Neutrophil (primary cell): ENCODE measurements around the gene PCDHGB1.
"Not testable (repeated sequence)": the region's sequence is repeated elsewhere in the genome, so short reads cannot be mapped to it uniquely, and the experiment has no call there.

ENCODE experiments used
- H3K27ac ChIP-seq: fragments of 200-600 bp; sonication (generic); 2 replicates; pipeline ENCODE4 v1.5.1; 2016; ENCODE audit warnings: mild to moderate bottlenecking, moderate library complexity
- H3K27me3 ChIP-seq: fragments of 200-600 bp; sonication (generic); 2 replicates; pipeline ENCODE4 v1.6.0; 2016; ENCODE audit warnings: mild to moderate bottlenecking
- H3K36me3 ChIP-seq: fragments of 200-600 bp; sonication (generic); 2 replicates; pipeline ENCODE4 v1.5.1; 2017
- H3K4me1 ChIP-seq, 2 experiments: fragments of 200-600 bp in 1 of 2; sonication (generic) in 1 of 2; 1 replicate in 1 of 2; 2 replicates in 1 of 2; pipeline versions ENCODE4 v1.5.1 to v1.6.1; 2013 to 2016; ENCODE audit warnings: low read depth in 1 of 2, low read length in 1 of 2, mild to moderate bottlenecking in 1 of 2, moderate library complexity in 1 of 2; ENCODE audit not compliant: control insufficient read depth in 1 of 2, insufficient read depth in 1 of 2
- H3K4me3 ChIP-seq, 2 experiments: fragments of 200-600 bp in 1 of 2; sonication (generic) in 1 of 2; 1 replicate in 1 of 2; 2 replicates in 1 of 2; pipeline ENCODE4 v1.5.1; 2013 to 2016; ENCODE audit warnings: low read depth in 1 of 2, low read length in 1 of 2, mild to moderate bottlenecking in 1 of 2, moderate library complexity in 1 of 2
- H3K9me3 ChIP-seq: fragments of 200-600 bp; sonication (generic); 2 replicates; pipeline ENCODE4 v1.5.1; 2016
- TF ChIP-seq, protein P1 (sequence below): fragments of 200-600 bp; sonication (generic); IDR thresholded peaks from 2 replicates; pipeline ENCODE4 v1.5.1; 2016; ENCODE audit warnings: antibody characterized with exemption

The PCDHGB1 gene

DNA sequence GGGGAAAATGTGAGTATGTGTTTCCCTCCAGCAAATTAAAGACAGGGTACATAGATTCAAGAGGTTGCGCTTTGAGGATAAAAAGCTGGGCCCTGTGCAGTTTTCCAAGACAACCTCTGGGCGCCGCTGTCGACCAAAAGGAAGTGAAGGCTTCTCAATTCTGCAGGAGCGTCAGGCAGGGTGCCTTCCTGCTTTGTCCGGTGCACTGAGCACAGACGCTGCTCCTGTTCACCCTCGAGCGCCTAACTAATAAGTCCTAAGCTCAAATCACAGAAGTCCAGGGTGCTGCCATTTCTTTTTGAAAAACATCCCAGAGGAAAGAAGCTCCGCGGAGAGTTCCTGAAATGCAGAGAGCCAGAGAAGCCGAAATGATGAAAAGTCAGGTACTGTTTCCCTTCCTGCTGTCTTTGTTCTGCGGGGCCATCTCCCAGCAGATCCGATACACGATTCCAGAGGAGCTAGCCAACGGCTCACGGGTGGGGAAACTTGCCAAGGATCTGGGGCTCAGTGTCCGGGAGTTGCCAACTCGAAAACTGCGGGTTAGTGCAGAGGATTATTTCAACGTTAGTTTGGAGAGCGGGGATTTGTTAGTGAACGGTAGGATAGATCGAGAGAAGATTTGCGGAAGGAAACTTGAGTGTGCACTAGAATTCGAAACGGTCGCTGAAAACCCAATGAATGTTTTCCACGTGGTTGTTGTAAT, at the start of gene PCDHGB1:
TSS of gene PCDHGB1 (plus strand) at position 183 of the 703 bp plus-strand sequence. CDS start at position 345, 162 bp downstream.
- TF ChIP-seq, protein P1, sequence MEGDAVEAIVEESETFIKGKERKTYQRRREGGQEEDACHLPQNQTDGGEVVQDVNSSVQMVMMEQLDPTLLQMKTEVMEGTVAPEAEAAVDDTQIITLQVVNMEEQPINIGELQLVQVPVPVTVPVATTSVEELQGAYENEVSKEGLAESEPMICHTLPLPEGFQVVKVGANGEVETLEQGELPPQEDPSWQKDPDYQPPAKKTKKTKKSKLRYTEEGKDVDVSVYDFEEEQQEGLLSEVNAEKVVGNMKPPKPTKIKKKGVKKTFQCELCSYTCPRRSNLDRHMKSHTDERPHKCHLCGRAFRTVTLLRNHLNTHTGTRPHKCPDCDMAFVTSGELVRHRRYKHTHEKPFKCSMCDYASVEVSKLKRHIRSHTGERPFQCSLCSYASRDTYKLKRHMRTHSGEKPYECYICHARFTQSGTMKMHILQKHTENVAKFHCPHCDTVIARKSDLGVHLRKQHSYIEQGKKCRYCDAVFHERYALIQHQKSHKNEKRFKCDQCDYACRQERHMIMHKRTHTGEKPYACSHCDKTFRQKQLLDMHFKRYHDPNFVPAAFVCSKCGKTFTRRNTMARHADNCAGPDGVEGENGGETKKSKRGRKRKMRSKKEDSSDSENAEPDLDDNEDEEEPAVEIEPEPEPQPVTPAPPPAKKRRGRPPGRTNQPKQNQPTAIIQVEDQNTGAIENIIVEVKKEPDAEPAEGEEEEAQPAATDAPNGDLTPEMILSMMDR: no peak
- Histone ChIP-seq H3K4me1 (no peaks in the 10 kb centered on the region), H3K27ac (no peak within 1 kb of the TSS), H3K36me3 (no peaks in the 10 kb centered on the region), H3K9me3 (peaks cover 19% of the 10 kb centered on the region), H3K27me3 (peaks cover 89% of the 10 kb centered on the region), H3K4me3 (no peak within 1 kb of the TSS)

DNA sequence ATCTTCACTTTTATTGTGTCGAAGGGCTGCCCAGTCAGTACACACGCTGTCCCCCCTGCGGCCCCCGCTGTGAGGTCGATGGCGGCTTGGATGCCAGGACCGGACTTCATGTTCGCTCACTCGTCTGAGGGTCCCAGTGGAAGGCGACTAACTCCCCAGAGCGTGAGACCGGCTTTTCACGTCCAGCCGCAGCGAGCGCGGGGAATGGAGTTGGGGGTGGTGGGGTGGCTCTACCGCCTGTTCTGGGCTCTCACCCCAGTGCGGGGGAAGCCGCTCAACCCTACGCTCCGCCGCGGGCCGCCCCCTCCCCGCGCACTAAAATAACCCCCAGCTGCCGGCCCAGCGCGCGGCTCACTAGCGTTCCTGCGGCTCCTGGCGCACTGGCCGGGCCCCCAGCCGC, 46.1 kb upstream of the PCDHGB1 start, which contains the start of gene SLC25A2:
TSS of gene SLC25A2 (minus strand) at position 294 of the 400 bp plus-strand sequence. CDS start at position 110, 184 bp downstream.
- Histone ChIP-seq H3K4me1 (no peaks in the 10 kb centered on the region), H3K27ac (no peak within 1 kb of the TSS), H3K36me3 (no peaks in the 10 kb centered on the region), H3K27me3 (no peaks in the 10 kb centered on the region), H3K4me3 (no peak within 1 kb of the TSS), H3K9me3 (peaks cover 68% of the 10 kb centered on the region)
- TF ChIP-seq, protein P1: no peak

DNA sequence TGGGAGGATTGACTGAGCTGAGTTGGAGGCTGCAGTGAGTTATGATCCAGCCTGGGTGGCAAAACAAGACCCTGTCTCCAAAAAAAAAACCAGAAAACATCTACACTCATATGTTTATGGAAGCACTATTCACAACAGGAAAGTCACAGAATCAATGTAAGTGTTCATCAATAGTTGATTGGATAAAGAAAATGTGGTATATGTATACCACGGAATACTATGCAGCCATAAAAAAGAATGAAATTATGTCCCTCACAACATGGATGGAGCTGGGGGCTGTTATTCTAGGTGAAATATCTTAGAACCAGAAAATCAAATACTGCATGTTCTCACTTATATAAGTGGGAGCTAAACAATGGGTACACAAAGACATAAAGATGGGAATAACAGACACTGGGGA, 43.3 kb upstream of the PCDHGB1 start:
- H3K4me1 ChIP-seq: no peaks in the 10 kb centered on the region
- no peaks in the 10 kb centered on the region for H3K36me3 ChIP-seq
- H3K9me3 ChIP-seq: peaks cover 47% of the 10 kb centered on the region
- no peaks in the 10 kb centered on the region for H3K27me3 ChIP-seq
- TF ChIP-seq, protein P1: no peak
- no peak overlapping the region for H3K27ac ChIP-seq
- H3K4me3 ChIP-seq: no peak overlapping the region

DNA sequence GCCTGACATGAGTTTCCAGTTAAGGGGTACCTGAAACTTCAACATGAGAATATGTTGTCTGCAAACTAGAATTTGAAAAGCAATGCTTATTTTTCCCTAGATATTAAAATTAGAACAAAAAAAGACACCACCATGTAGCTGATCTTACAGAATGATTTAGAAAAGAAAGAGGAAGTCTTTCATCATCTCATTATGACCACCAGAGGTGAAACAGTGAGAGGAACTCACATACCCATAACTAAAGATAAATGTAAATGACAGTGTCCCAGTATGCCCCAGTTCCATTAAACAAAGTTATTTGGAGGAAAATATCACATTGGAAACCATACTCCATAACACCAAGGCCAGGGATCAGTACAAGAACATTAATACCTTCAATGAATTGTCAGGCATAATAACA, 36.2 kb upstream of the PCDHGB1 start:
- peaks cover 27% of the 10 kb centered on the region for H3K9me3 ChIP-seq
- TF ChIP-seq, protein P1: no peak
- H3K27me3 ChIP-seq: no peaks in the 10 kb centered on the region
- H3K4me3 ChIP-seq: no peak overlapping the region
- H3K36me3 ChIP-seq: no peaks in the 10 kb centered on the region
- H3K4me1 ChIP-seq: no peaks in the 10 kb centered on the region
- H3K27ac ChIP-seq: no peak overlapping the region

DNA sequence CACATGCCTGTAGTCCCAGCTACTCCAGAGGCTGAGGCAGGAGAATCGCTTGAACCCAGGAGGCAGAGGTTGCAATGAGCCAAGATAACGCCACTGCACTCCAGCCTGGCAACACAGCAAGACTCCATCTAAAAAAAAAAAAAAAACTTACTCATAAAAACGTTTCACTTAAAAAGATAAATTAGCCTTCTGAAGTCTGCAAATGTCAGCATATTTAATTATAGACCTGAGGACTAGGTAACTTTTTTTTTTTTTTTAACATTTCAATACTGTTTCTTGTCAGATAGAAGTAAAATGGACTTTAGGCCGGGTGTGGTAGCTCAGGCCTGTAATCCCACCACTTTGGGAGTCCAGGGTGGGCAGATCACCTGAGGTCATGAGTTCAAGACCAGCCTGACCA, 32.9 kb upstream of the PCDHGB1 start:
- H3K9me3 ChIP-seq: peaks cover 38% of the 10 kb centered on the region
- H3K36me3 ChIP-seq, H3K27ac ChIP-seq, H3K27me3 ChIP-seq, H3K4me3 ChIP-seq: not testable (repeated sequence)
- peaks cover 12 to 15% of the 10 kb centered on the region in 2 experiments for H3K4me1 ChIP-seq

DNA sequence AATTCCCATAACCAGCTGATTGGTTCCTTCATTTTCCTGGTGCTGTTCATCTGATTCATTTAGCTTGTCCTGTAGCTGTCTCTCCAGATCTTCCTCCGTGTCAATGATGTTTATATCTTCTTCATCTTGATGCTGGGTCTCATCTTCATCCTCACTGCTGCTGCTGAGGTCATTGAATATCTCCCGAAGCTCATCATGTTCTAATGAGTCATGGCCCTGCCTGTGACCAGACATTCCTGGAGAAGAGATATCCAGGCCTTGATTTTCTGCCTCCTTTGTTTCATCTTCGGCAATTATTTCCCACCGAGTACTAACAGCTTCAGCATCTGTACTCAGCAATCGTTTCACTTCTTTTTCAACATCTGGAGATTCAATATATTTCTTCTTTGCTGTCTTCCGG, 30.7 kb upstream of the PCDHGB1 start:
- TF ChIP-seq, protein P1: no peak
- peaks cover 38% of the 10 kb centered on the region for H3K9me3 ChIP-seq
- H3K27me3 ChIP-seq: peaks cover 4% of the 10 kb centered on the region
- no peaks in the 10 kb centered on the region for H3K36me3 ChIP-seq
- no peak overlapping the region for H3K27ac ChIP-seq
- H3K4me1 ChIP-seq: peaks cover 12 to 15% of the 10 kb centered on the region in 2 experiments
- H3K4me3 ChIP-seq: peak overlapping the region; percentile 81
